Mesenchymal stem cell (in vitro differentiated cells and primary cell): ENCODE results near the gene RIMS4.

Experiments used
- DNase-seq: peaks from one replicate; pipeline ENCODE4 v3.0.0-alpha.2; 2013
- H2AFZ ChIP-seq: one replicate; pipeline ENCODE4 v1.6.1; 2013; ENCODE audit warnings: low read depth, mild to moderate bottlenecking, control low read depth, inconsistent platforms, low read length, moderate library complexity
- H2AK5ac ChIP-seq: 2 replicates; pipeline ENCODE4 v1.6.1; 2013; ENCODE audit warnings: low read length, moderate library complexity, mild to moderate bottlenecking, inconsistent platforms; ENCODE audit not compliant: severe bottlenecking
- H2BK120ac ChIP-seq: one replicate; pipeline ENCODE4 v1.6.1; 2013; ENCODE audit warnings: low read depth, mild to moderate bottlenecking, inconsistent platforms, low read length, moderate library complexity
- H2BK12ac ChIP-seq, 2 experiments: one replicate each; pipeline ENCODE4 v1.6.1; 2013; ENCODE audit warnings: inconsistent platforms in 2 of 2, low read length in 2 of 2, mild to moderate bottlenecking in 2 of 2, moderate library complexity in 2 of 2, control low read depth in 1 of 2
- H2BK15ac ChIP-seq: one replicate; pipeline ENCODE4 v1.6.1; 2013; ENCODE audit warnings: mild to moderate bottlenecking, low read depth, inconsistent platforms; ENCODE audit not compliant: poor library complexity, severe bottlenecking
- H2BK5ac ChIP-seq: 2 replicates; pipeline ENCODE4 v1.6.1; 2013; ENCODE audit warnings: low read depth, mild to moderate bottlenecking, low read length, control low read depth, inconsistent platforms; ENCODE audit not compliant: poor library complexity, severe bottlenecking
- H3K14ac ChIP-seq, 2 experiments: one replicate each; pipeline ENCODE4 v1.6.1; 2013; ENCODE audit warnings: inconsistent platforms in 2 of 2, low read length in 2 of 2, control low read depth in 1 of 2, mild to moderate bottlenecking in 1 of 2, moderate library complexity in 1 of 2
- H3K18ac ChIP-seq, 2 experiments: one replicate each; pipeline ENCODE4 v1.6.1; 2013; ENCODE audit warnings: inconsistent platforms in 2 of 2, low read length in 2 of 2, control low read depth in 1 of 2, low read depth in 1 of 2, mild to moderate bottlenecking in 1 of 2
- H3K23ac ChIP-seq, 2 experiments: one replicate each; pipeline ENCODE4 v1.6.1; 2013; ENCODE audit warnings: inconsistent platforms in 2 of 2, low read length in 2 of 2, mild to moderate bottlenecking in 2 of 2, moderate library complexity in 2 of 2, control low read depth in 1 of 2
- H3K27ac ChIP-seq: 2 replicates; pipeline ENCODE4 v1.5.1; 2013; ENCODE audit warnings: mild to moderate bottlenecking, moderate library complexity, low read length, control low read depth, inconsistent platforms; ENCODE audit not compliant: poor library complexity, severe bottlenecking
- H3K27me3 ChIP-seq, 2 experiments: 2 replicates each; pipeline versions ENCODE4 v1.6.1 to v1.7.0; 2013; ENCODE audit warnings: low read length in 2 of 2, mild to moderate bottlenecking in 2 of 2, moderate library complexity in 2 of 2, control low read depth in 1 of 2, inconsistent platforms in 1 of 2; ENCODE audit not compliant: control insufficient read depth in 1 of 2, insufficient read depth in 1 of 2
- H3K36me3 ChIP-seq, 2 experiments: 2 replicates each; pipeline versions ENCODE4 v1.6.1 to v1.7.0; 2013; ENCODE audit warnings: low read length in 2 of 2, control low read depth in 1 of 2, inconsistent platforms in 1 of 2, low read depth in 1 of 2, mild to moderate bottlenecking in 1 of 2; ENCODE audit not compliant: insufficient read depth in 2 of 2, control insufficient read depth in 1 of 2
- H3K4ac ChIP-seq, 2 experiments: one replicate each; pipeline ENCODE4 v1.6.1; 2013; ENCODE audit warnings: inconsistent platforms in 2 of 2, low read length in 2 of 2, mild to moderate bottlenecking in 2 of 2, moderate library complexity in 2 of 2, control low read depth in 1 of 2, low read depth in 1 of 2
- H3K4me1 ChIP-seq: 2 replicates; pipeline ENCODE4 v1.6.1; 2013; ENCODE audit warnings: low read depth, low read length, control low read depth; ENCODE audit not compliant: control insufficient read depth, insufficient read depth
- H3K4me2 ChIP-seq: 2 replicates; pipeline ENCODE4 v1.6.1; 2013; ENCODE audit warnings: low read length, mild to moderate bottlenecking, inconsistent platforms; ENCODE audit not compliant: poor library complexity, severe bottlenecking
- H3K4me3 ChIP-seq, 2 experiments: 2 replicates each; pipeline versions ENCODE4 v1.5.1 to v1.7.0; 2013; ENCODE audit warnings: low read length in 2 of 2, mild to moderate bottlenecking in 2 of 2, control low read depth in 1 of 2, low read depth in 1 of 2; ENCODE audit not compliant: insufficient read depth in 1 of 2
- H3K79me1 ChIP-seq: replicated peaks from 2 replicates; pipeline ENCODE4 v1.6.1; 2013; ENCODE audit warnings: mild to moderate bottlenecking, control low read depth, low read length, inconsistent platforms; ENCODE audit not compliant: poor library complexity, severe bottlenecking
- H3K9ac ChIP-seq: 2 replicates; pipeline ENCODE4 v1.7.0; 2013; ENCODE audit warnings: mild to moderate bottlenecking, low read length, moderate library complexity
- H3K9me3 ChIP-seq: 2 replicates; pipeline ENCODE4 v1.7.0; 2013; ENCODE audit warnings: mild to moderate bottlenecking, low read length; ENCODE audit not compliant: control insufficient read depth
- H4K8ac ChIP-seq: one replicate; pipeline ENCODE4 v1.6.1; 2013; ENCODE audit warnings: inconsistent platforms, mild to moderate bottlenecking, low read length, moderate library complexity
- H4K91ac ChIP-seq: one replicate; pipeline ENCODE4 v1.6.1; 2013; ENCODE audit warnings: mild to moderate bottlenecking, low read length, inconsistent platforms
- WGBS: methylation state at CpG from one replicate; pipeline ENCODE4 v1.1.7; 2013; ENCODE audit warnings: mixed read lengths; 5-methylcytosine and 5-hydroxymethylcytosine counted together

RIMS4 gene

GRCh38 chr20:44750081-44750805, 60.1 kb downstream of the RIMS4 start:
- no peak overlapping the region for H2BK5ac ChIP-seq
- 82% methylated on average over 71 of the region's 73 CpGs for WGBS
- H3K4me1 ChIP-seq, result peaks cover 19% of the 10 kb centered on the region
- H2BK120ac ChIP-seq, result no peak overlapping the region
- no peak overlapping the region for H3K4me2 ChIP-seq
- no peak overlapping the region for H3K18ac ChIP-seq
- no peak overlapping the region for H4K8ac ChIP-seq
- H3K27me3 ChIP-seq, result peaks cover 57 to 75% of the 10 kb centered on the region in 2 experiments
- H2AFZ ChIP-seq, result no peak overlapping the region
- H3K36me3 ChIP-seq, result peaks cover 0 to 4% of the 10 kb centered on the region in 2 experiments
- no peaks in the 10 kb centered on the region for H3K79me1 ChIP-seq
- H3K9ac ChIP-seq, result no peak overlapping the region
- no peak overlapping the region for H3K14ac ChIP-seq
- no peak overlapping the region for H3K23ac ChIP-seq
- H3K9me3 ChIP-seq, result no peaks in the 10 kb centered on the region
- H2BK12ac ChIP-seq, result no peak overlapping the region
- no peak overlapping the region for H2AK5ac ChIP-seq
- no peak for DNase-seq
- H4K91ac ChIP-seq, result peak overlapping the region; percentile 58
- no peak overlapping the region for H2BK15ac ChIP-seq
- H3K4ac ChIP-seq, result no peak overlapping the region
- H3K27ac ChIP-seq, result no peak overlapping the region
- H3K4me3 ChIP-seq, result peak overlapping the region in 1 of 2 experiments; percentile 1

DNA sequence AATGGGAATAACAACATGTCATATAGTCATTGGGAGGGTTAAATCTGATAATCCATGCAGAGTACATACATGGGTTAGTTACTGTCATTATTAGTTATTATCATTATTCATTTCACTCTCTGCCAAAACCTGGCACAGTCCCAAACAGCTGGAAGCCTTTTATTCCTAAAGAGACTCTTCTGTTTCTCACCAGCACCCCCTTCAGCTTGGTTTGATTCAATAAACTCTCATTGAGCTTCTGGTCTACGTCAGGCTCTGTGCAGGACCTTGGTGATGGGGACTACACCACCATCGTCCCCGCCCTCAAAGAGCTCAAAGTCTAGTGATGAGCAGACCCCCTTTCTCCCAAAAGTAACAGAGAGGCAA, 62.4 kb downstream of the RIMS4 start:
- no peak overlapping the region for H3K4me2 ChIP-seq
- H3K14ac ChIP-seq, result no peak overlapping the region
- H3K23ac ChIP-seq, result no peak overlapping the region
- no peak overlapping the region for H2BK120ac ChIP-seq
- no peak overlapping the region for H3K4me3 ChIP-seq
- H3K18ac ChIP-seq, result no peak overlapping the region
- H3K4ac ChIP-seq, result no peak overlapping the region
- no peak overlapping the region for H2BK12ac ChIP-seq
- H3K27me3 ChIP-seq, result peaks cover 34 to 74% of the 10 kb centered on the region in 2 experiments
- H2BK5ac ChIP-seq, result no peak overlapping the region
- H2AFZ ChIP-seq, result no peak overlapping the region
- no peaks in the 10 kb centered on the region for H3K9me3 ChIP-seq
- H4K8ac ChIP-seq, result no peak overlapping the region
- peaks cover 19% of the 10 kb centered on the region for H3K4me1 ChIP-seq
- WGBS, result 69% methylated on average over 2 of the region's 3 CpGs
- peaks cover 0 to 4% of the 10 kb centered on the region in 2 experiments for H3K36me3 ChIP-seq
- H2AK5ac ChIP-seq, result no peak overlapping the region
- no peak overlapping the region for H2BK15ac ChIP-seq
- H3K9ac ChIP-seq, result peak overlapping the region; percentile 19
- DNase-seq, result no peak
- no peak overlapping the region for H4K91ac ChIP-seq
- no peaks in the 10 kb centered on the region for H3K79me1 ChIP-seq
- H3K27ac ChIP-seq, result no peak overlapping the region

- Histone ChIP-seq H4K8ac (no peak overlapping the region), H3K9ac (peak overlapping the region; percentile 78), H3K14ac (no peak overlapping the region), H3K27me3 (peaks cover 28 to 74% of the 10 kb centered on the region in 2 experiments), H3K4ac (no peak overlapping the region), H2BK120ac (no peak overlapping the region), H3K36me3 (peaks cover 0 to 4% of the 10 kb centered on the region in 2 experiments), H3K18ac (no peak overlapping the region), H3K9me3 (no peaks in the 10 kb centered on the region), H3K23ac (no peak overlapping the region), H3K79me1 (no peaks in the 10 kb centered on the region), H3K4me3 (peak overlapping the region in 1 of 2 experiments; percentile 80), H2AFZ (no peak overlapping the region), H2BK15ac (no peak overlapping the region), H2BK12ac (no peak overlapping the region), H3K4me1 (peaks cover 19% of the 10 kb centered on the region), H2AK5ac (no peak overlapping the region), H4K91ac (no peak overlapping the region), H3K4me2 (no peak overlapping the region), H2BK5ac (no peak overlapping the region), H3K27ac (no peak overlapping the region)
- WGBS, result 21% methylated on average over 4 of the region's 5 CpGs
- DNase-seq, result peak; percentile 68
Measured at GRCh38 chr20:44747166-44748004, 63.0 kb downstream of the RIMS4 start.
